Measurements from ENCODE around the gene WNT5A.

The WNT5A gene

GRCh38 chr3:55481744-55482495 is 5.2 kb downstream of the WNT5A start:
- peak in 1 of 14 donors; percentile 26 for DNase-seq

DNA sequence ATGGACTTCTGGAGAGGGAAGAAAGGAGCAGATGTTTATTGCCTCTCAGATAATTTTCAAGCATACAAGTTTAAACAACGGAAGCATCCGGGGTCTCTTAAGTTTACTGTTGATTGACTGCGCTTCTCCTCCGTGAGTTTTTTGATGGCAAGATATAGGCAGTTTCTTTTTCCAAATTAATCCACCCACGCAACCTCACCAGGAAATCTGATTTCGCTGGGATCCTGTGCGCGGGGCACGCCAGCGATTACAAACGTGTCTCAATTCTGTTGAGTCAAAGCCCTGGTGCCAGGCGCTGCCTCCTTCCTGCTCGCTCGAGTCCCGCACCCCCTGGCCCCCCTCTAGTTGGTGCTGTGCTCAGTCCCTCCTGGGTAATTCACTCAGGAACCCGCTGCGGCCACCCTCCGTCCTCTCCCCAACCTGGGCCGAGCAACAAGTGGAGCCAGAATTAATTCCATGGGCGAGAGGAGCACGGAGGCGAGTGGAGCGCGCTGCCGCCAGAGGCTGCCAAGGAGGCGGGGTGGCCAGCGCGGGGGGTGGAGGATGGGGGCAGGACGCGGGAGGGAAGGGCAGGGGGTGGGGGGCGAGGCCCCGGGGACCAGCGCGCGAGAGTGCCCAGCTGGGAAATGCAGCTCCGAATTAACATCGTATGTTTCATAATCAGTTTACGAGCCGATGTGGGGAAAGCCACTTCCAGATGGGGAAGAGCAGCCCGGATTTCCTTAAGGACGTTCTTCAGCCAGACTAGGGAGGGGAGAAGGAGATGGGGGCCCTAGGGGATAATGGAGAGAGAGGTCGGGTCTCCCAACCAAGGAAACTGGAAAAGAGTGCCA is 6.0 kb downstream of the WNT5A start:
- DNase-seq = peak in 7 of 14 donors; percentile 8 to 63 (median 13)

GRCh38 chr3:55477306-55478303 is 9.5 kb downstream of the WNT5A start:
- DNase-seq = no peak

DNA sequence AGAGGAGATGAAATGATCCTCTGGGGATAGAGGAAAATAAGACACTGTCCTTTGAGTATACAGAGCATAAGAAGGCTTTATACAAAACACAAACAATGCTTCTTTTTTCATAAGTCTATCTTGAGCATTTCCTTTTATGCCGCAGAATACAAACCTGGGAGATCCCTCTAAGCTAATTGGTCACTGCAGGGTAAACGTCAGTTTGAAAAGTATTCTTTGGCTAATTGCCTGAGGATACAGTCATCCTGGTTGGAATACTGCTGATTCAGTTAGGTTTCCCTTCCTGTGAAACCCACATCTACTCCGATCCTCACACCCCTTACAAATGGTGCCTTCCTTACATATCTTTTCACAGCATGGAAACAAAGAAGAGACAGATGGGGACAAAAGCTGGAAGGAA is 10.6 kb downstream of the WNT5A start:
- DNase-seq = no peak

GRCh38 chr3:55474213-55474632 is 12.9 kb downstream of the WNT5A start:
- no peak for DNase-seq

DNA sequence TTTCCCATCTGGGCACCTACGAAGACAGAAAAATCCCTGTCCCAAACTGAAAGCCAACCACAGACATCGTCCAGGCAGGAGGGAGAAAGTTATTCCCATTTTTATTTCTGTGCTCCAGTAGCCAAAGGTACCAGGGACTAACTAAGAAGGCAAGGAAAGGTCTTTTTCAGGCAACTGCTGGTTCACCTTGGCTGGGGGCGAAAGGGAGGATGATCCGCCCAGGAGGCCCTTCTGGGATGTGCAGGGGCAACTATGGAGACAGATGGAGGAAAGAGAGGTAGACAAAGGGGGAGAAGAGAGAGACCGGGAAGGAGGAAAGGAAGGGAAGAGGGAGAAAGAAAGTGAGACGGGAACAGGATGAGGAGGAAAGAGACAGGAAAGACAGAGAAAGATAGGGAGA is 13.3 kb downstream of the WNT5A start:
- no peak for DNase-seq

DNA sequence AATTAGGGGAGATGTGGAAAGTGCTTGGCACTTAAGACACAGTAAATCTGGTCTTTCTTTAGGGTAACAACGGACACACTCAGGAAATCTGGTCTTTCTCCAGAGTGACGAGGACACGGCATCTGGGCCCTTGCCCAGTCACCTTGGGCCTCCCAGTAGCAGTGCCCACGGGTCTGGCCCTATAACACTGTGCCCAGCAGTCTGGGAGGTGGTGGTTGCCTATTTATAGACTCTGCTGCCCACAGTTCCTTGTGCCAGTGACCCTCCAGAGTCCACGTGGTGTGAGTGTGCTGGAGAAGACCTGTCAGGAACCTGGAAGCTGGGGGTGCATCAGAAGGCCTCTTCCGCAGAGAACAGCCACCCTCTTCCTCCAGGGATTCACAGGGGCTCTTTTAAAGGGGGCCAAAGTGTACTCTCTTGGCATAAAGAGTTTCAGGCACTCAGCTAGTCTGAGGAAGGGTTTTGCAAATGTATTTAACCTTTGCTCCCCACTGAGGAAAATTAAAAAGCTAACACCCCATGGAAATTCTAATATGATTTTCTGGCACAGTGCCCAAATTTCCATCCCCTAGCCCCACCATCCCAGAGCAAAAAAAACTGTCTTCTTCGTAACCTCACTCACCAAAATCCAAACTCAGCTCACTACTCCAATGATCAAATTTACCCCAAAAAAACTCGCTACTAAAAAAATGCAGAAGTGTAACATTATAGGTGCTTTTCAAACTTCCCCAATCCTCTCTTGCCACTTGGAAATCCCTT is 15.4 kb downstream of the WNT5A start:
- peak in 1 of 14 donors; percentile 7 for DNase-seq

GRCh38 chr3:55471084-55471483 is 16.0 kb downstream of the WNT5A start:
- DNase-seq = no peak

GRCh38 chr3:55469957-55470526 is 17.1 kb downstream of the WNT5A start:
- no peak for DNase-seq

GRCh38 chr3:55468251-55468650 is 18.9 kb downstream of the WNT5A start:
- DNase-seq = no peak

DNA sequence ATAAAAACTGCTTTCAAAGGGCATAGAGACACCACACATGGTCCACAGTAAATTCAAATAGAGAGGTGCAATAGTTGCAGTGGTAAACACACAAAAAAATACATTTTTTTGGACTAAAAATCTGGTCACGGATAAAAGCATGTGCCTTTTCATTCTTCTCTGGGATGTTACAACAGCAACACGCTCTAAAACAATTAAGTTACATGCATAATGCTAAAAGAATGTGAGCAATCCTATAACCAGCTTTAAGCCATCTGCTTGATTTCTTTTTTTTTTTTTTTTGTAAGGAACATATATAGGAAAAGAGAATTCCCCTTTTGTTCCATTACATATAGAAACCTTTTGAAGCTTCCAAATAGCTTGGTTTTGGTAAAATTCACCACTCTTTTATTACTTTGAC is 20.0 kb downstream of the WNT5A start:
- no peak for DNase-seq

DNA sequence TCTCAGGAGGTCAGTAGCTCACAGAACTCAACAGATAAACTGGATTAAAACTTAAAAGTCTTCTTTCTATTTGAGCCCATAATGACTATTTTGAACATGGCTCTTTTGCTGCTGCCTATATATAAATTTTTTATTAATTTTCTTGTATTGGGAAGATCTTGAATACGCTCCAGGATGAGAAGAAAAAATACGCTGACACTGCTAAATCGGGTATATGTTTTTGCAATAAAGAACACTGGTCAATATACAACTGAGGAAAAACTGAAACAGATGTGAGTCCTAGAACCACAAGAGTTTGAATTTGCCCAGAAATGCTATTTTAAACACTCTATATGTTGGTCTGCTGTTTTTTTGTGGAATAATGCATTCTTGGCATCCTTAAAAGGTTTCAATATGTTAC is 20.6 kb downstream of the WNT5A start:
- no peak for DNase-seq

GRCh38 chr3:55461896-55462295 is 25.2 kb downstream of the WNT5A start:
- DNase-seq = no peak

DNA sequence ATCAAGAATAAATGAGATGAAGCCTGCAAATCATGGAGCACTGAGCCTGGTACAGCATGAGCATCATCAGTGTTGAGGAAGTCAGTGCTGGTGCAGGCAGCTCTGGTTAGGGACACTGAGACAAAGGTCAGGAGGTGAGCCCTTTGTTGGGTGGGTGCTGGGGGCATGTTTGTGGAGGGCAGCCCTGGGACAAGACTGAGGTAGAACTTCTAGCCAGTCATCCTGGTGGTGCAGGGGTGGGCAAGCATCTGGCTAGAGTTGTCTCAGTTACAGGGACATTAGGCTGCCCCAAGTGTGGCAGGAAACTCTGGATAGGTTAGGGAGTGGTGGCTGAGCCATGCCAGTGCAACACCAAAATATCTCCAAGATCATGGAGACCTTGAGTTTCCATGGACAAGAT is 27.3 kb downstream of the WNT5A start:
- no peak for DNase-seq

DNA sequence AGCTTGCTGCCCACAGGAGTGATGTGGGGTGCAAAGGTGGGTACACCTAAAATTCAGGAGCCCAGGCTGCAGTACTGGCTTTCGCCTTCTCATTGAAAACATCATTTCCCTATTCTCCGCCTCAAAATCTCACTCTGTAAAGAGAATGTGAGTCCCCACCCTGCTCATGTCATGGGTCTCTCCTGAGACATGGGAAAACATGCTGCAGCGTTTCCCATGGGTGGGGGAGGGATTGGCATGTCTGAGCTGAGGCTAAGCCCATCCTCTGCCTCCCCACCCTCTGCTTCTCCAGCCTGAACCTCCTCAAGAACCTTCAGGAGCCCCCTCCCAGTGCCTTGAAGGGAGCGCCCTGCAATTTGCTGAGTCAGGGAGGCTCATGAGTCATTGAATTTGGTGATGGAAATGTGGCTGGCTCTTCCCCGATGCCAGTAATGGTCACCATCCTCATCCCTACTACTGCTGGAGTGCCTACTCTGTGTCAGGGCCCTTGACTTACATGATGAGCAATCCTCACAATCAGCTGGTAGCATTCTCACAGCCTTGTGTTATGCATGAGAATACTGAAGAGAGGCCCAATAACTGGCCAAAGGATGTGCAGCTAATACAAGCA is 28.8 kb downstream of the WNT5A start:
- no peak for DNase-seq

DNA sequence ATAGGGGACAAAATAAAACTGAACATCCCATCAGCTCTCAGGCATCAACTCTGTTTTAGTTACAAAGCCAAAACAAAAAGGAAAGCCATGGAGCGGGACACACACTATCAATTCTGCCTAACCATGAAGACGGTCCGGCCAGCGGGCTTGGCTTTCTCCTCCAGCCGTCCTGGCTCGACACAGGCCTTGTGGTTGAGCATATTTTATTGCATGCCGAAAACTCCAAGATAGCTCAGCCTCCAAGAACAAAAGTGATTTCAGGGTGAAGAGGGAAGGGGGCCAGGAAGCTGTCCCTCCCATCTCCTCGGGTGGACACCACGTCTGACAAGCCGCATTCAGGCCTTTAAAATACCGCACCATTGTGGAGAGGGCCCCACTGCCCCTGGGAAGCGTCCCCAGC is 31.2 kb downstream of the WNT5A start:
- DNase-seq = no peak

GRCh38 chr3:55454611-55455010 is 32.5 kb downstream of the WNT5A start:
- DNase-seq = no peak

DNA sequence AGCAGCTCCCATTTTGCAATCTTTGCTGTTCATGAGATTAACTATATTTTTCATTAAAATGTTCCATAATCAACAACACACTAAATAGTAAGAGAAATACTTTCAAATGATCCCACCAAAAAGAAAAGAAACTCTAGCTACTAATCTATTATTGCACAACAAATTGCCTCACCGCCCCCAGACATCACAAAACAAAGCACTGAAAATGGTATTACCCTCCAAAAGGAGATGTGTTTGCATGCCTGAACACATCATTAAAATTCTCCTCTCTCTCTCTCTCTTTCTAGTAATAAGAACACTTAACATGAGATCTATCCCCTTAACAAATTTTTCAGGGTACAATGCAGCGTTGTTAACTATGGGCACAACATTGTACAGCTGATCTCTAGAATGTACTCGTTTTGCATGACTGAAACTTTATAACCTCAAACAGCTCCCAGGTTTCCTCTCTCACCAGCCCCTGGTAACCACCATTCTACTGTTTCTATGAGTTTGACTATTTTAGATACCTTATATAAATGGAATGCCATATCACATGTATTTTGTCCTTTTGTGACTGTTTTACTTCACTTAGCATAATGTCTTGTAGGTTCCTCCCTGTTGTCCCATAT is 33.1 kb downstream of the WNT5A start:
- DNase-seq = no peak

DNA sequence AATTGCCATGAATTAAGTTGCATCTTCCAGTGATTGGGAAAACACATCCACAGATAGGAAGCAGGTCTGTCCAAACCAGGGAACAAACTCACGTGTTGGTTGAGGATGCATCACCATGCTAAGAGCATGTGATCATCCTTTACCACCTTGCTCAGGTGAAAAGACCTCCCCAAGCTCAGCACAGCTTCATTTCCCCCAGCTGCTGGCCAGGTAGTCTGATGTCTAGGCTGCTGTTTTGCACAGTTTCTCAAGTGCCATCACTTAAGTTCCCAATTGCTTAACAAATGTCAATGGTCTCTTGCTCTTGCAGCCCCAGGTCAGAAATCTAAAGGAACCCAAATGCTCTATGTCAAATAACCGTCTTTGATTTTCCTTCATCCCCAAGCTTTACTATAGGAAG is 34.2 kb downstream of the WNT5A start:
- no peak for DNase-seq

DNA sequence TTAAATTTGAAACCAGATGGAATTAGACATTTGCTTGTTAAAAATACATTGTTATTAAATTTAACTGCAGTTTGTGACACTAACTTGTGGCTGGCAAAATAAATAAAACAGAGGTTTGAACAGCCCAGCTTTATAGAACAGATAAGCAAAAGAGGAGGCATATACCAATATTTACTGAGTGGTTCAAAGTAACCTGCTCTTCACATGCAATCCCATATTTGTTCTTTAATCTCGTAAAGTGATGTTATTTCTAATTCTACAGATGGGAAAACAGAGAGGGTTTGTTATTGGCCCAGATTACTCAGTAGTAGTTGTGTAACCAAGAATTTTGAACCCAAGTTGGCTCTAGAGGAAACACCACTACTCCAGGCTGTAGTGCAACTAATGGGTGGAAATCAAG is 37.6 kb downstream of the WNT5A start:
- DNase-seq = no peak

DNA sequence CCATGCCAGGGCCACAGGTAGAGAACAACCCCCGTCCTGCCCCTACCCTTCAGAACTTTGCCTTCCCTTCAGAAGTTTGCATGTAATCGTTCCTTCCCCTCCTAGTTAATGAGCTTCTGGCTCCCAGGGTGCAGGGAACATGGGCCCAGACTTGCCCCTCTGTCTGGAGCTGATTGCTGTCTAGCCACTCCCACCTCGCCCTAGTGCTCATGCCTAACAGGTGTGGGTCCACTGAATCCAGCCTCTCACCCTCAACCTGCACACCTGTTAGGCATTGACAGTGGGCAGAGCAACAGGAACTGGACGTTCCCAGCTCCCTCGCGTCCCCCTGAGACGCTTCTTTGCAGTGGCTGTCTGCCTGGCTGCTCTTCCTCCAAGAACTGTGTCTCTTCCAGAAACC is 40.3 kb downstream of the WNT5A start:
- DNase-seq = no peak
